Measurements from ENCODE around the gene UACA.

DNA sequence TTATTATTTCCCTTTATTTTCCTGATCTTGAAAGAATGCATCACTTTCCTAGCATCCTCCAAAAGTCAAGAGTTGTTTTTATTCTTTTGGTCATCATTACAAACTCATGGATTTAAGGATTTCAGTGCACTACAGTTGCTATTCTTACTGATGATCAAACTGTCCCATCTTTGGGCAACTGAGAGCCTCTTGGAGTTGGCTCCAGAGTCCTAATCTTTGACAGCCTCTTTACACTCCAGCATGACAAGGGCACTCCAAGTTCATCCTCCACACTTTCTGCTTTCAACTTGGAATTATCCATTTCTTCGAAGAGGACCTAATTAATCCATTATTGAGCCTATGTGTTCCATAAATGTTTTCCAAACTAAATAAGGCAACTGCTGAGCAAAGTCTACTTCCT lies 5.7 kb downstream of the UACA start:
- TF ChIP-seq, protein P1, sequence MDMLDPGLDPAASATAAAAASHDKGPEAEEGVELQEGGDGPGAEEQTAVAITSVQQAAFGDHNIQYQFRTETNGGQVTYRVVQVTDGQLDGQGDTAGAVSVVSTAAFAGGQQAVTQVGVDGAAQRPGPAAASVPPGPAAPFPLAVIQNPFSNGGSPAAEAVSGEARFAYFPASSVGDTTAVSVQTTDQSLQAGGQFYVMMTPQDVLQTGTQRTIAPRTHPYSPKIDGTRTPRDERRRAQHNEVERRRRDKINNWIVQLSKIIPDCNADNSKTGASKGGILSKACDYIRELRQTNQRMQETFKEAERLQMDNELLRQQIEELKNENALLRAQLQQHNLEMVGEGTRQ (IDR thresholded peaks at IDR 0.05; ENCODE audit: low read length), result no peak
- no peak for TF ChIP-seq TAF7 (optimal IDR thresholded peaks at IDR 0.05; ENCODE audit: borderline replicate concordance, low read depth, low read length)
- no peak for TF ChIP-seq POLR2AphosphoS5 (IDR thresholded peaks at IDR 0.05; ENCODE audit: low read depth, low read length)
